Astrocyte of the hippocampus (primary cell): ENCODE results near the gene LAMB4.

Experiments used
- DNase-seq: peaks from one replicate; pipeline ENCODE4 v3.0.0; 2011; ENCODE audit warnings: low read depth, low spot score

The LAMB4 gene

DNA sequence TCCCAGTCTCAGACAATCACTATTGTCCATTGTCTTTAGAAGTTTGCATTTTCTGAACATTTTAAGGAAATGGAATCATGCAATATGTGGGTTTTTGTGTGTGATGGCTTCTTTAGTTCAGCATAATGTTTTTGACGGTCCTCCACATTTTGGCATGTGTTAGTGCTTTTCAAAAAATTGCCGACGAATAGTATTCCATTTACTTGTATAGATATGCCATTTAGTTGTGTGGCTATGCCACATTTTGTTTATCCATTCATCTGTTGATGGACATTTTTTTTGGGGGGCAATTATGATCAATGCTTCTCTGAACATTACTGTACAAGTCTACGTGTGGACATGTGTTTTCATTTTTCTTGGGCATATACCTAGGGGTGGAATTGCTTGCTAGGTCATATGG lies 12.0 kb upstream of the LAMB4 start:
- no peak for DNase-seq

DNA sequence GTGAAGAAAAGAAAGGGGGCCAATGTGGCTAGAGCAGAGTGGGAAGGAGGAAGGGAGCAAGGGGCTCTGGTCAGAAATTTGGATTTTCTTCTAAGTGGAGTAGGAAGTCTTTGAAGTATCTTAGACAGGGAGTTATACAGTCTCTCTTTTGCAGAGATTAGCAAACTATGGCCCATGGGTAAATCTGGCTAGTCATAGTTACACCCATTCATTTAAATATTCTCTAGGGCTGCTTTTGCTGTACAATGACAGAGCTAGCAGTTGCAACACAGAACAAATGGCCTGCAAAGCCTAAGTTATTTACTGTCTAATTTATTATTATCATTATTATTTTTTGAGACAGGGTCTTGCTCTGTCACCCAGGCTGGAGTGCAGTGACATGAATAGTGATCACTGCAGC lies 10.5 kb upstream of the LAMB4 start:
- no peak for DNase-seq

DNA sequence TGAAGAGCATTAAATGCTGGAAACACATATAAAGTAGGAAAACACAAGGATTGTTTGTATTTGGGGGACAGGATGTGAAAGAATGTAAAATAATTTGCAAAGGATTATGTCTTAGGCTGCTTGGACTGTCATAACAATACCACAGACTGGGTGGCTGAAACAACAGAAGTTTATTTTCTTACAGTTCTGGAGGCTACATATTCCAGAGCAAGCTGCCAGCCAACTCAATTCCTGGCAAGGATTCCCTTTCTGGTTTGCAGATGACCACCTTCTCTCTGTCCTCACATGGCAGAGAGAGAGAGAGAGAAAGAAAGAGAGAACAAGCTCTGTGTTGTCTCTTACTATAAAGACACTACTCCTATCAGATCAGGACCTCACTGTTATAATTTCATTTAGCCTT lies 8.8 kb upstream of the LAMB4 start:
- peak; percentile 46 for DNase-seq

DNA sequence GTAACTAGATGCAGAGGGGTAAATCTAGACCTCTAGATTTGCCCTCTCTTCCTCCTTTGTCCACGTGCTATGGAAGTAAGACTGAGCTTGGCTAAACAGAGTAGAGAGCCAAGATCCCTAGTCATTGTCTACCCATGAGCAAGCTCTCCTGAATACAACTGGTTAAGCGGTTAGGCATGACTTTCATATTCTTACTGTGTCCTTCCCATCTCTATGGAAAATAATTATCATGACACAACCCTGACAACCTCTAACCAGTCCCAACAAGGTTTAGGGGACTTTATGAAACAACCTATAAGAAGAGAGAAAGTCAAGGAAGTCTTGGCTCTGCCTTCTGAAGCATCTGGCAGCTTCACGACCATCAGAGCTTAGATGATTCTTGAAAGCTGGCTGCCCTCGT lies 7.8 kb upstream of the LAMB4 start:
- no peak for DNase-seq

DNA sequence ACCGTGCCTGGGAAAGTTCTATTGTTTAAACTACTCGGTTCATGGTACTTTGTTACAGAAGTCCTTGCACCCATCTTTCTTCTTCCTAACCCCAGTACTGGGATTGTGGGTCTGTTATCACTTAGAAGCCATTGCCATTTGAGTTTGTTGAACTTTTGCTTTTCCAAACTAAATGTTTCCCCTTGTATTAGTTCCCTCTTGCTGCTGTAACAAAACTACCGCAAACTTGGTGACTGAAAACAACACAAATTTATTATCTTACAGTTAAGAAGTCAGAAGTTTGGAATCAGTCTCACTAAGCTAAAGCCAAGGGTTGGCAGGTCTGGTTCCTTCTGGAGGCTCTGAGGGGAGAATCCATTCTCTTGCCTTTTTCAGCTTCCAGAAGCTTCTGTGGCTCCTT lies 6.9 kb upstream of the LAMB4 start:
- DNase-seq, result no peak

DNA sequence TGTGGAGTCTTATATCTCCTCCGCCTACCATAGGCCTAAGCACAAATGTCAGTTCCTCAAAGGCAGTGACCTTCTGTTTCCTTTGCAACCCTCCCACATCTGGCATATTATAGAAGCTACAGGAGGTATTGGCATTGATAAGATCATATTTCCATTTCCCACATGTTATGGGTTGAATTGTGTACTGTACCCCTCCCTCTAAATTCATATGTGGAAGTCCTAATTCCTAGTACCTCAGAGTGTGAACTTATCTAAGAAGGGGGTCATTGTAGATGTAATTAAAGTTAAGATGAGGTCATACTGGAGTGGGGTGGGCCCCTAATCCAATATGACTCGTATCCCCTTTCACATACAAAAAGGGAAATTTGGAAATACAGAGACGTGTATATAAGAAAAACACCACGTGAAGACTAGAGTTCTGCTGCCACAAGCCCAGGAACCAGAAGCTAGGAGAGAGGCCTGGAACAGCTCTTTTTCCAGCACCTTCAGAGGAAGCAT lies 6.1 kb upstream of the LAMB4 start:
- no peak for DNase-seq

DNA sequence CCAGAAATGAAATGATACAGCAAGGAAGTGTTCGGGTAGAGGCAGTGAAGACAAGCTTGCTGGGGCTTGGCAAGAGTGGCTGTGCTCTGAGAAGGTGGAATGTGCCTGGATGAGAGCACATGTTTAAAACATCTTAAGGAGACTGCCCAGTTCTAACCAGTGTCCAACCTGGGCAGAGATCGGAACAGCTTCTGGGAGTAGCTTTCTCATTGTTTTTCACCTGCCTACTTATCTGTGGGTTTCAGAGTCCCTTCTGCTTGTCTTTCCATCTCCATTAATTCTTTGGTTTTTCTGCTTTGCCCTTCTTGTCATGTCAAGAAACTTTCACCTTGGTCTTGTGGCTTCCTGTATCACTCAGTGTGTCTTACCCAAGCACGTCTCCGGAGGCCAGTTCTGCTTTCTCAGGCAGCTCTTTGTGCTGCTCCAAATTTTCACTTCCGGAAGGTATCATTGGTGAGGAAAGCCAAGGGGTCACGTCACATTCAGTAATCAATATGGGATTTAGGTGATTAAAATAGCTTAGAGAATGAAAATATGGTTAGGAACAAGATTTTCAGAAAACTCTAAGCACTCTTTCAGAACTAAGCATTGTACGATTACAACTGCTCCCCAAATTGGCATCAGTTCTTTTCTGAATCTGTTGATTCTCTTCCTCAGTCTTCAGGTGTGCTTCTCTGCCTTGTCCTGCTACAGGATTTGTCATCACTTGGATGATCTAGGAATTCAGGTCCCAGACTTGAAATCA lies 5.5 kb upstream of the LAMB4 start:
- no peak for DNase-seq

DNA sequence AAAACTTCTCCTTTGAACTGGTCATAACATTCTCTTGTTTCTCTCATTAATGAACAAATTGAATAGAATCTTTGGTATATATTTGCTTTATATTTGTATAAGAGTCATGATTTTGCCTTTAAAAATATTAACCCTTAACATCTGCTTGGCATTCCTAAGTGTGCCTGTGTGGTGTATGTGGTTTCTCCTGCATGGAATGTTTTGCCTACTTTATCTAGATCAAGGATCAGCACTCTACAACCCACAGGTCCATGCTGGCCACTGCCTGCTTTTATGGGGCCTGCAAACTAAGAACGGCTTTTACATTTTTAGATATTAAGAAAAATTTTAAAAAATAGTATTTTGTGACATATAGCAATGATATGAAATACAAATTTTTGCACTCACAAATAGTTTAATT lies 4.3 kb upstream of the LAMB4 start:
- peak; percentile 51 for DNase-seq

DNA sequence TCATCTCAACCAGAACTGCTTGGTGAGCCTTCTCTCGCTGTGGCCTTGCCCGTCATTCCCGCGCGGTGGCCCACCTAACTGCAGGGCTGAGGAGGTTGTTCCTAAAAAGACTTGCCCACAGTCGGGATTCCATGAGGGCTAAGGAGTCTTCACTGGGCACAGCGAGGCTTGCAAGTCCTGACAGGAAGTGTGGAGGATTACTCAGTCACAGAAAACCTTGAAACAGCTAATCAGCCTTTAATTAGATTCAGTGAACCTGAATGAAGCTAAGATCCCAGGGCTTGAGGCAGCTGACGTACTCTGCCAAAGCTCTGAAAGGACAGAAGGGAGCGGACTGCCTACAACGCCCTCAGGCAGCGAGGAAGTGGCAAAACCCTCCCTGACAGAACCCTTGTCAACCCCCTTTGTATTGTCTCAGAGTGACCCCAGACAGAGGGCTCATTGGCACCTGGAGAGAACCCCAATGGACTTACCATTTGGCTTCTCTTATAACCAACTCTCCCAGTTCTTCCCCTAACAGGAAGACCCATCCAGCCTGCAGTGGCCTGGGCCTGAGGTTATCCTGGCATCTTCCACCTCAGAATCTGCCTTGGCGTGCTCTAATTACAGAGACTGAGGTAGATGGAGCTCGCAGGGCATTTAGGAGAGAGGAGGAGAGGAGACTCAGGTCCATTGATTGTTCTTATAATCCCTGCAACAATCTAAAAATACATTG lies 2.5 kb upstream of the LAMB4 start:
- DNase-seq, result peak; percentile 70

DNA sequence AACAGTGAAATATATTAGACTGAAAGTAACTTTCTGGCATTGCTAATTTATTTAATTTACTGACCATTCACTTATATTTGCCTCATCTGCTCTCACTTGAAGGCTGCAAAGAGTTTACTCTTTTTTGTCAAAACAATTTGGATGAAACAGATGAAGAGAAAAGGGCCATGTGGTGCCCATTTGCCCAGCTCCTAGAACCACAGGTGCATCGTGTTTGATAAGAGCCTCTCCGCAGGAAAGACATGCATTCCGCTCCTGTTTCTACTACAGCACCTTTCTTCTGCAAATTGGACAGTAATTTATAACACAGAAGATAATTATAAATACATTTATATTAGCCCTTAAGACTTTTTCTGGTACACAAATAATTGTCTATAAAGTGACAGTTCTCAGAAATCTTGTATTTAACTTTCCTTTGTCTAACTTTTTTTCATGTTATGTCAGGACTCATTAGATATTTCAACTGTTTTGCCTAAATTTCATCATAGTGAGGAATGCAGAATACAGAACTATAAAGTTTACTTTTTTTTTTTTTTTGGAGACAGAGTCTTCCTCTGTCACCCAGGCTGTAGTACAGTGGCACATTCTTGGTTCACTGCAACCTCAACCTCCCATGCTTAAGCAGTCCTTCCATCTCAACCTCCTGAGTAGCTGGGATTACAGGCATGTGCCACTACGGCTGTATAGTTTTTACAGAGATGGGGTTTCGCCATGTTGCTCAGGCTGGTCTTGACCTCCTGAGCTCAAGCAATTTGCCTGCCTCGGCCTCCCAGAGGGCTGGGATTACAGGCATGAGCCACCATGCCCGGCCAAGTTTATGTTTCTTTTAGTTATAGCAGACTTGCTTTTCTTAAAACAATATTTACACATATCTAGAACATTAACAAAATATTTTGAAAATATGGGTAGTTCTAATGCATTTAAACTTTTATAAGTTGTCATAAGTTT lies 869 bp downstream of the LAMB4 start:
- DNase-seq, result no peak

DNA sequence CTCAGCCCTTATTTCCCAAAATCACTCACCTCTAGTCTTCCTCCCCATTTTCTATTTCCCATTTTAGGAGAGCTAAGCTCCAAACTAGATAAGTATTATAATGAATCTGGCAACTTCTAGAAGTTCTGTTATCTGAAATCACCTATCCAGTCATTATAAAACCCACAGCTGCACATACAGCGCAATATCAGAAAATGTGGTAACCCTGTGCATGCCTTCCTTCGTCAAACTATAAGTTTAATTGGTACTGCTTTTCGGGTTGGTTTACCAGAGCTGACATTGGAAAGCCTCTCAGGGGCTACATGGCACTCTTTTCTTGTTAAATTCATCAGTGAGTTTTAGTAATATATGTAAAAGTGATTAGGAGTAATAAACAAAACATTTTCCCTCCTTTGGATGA lies 1.6 kb downstream of the LAMB4 start:
- no peak for DNase-seq

DNA sequence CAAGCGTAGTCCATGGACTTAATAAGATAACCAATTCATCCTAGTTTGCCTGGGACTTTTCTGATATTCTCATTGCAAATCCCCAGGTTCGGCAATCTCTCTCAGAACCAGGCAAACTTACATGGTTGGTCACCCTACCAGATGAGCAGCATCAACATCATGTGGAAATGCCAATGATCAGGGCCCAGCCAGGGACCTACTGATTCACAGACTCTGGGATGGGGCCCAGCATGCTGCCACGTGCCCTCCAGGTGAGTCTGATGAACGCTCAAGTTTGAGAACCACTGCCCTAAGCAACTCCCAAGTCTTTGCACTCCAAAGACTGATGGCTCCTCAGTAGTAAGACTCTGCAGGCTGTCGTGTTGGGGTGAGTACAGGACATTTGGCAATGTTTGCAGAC lies 2.7 kb downstream of the LAMB4 start:
- DNase-seq, result no peak

DNA sequence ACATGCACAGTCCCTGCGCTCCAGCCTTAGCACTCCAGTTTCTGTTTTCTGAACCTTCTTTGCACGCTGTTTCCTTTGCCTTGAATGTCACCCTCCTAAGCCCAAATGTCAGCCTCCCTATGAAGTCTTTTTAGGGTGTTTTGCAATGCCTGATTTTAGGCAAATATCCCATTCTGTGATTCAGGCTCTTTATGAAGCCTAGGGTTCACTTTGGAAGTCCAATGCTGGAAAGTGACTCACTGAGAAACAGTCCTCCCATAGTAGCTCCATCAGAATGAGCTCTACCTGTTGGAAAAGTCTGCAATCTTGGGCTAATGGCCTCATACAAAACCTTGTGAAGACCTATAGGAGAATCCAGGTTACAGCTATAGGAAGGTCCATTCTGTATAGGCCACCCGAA lies 5.3 kb downstream of the LAMB4 start:
- DNase-seq, result no peak

DNA sequence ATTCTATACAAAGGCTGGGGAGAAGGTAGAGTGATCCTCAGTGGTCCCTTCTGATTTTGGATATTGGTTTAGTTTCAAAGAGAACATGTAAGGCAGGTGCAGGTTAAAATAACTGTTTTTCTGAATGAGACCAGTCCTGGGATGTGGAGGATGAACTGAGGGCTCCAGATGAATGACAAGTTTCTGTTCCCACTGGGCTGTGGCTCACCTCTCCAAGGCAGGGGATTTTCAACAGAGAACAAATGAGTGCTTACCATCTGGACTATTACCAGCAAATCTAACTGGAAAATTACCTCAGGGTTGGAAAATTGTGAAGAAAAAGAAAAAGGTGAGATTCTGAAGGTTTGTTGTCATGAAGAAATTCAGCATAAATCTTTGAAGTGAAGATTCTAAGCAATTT lies 8.0 kb downstream of the LAMB4 start:
- DNase-seq, result no peak

DNA sequence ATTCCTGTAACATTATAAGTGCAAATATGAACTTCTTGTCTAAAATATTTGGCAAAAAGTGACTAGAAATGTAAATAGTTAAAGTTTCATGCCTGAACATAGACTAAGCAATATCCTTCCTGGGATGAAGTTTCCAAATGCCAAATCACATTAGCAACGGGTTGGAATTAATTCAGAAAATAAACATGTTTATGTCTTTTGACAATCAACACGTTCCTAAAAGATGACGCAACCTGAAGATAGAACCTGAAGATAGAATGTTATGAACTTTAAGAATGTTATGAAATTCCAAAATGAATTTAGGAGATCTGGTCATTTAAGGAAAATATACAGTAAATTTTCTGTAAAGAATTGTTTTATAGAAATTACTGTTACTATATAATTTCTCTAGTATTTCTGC lies 9.2 kb downstream of the LAMB4 start:
- no peak for DNase-seq

DNA sequence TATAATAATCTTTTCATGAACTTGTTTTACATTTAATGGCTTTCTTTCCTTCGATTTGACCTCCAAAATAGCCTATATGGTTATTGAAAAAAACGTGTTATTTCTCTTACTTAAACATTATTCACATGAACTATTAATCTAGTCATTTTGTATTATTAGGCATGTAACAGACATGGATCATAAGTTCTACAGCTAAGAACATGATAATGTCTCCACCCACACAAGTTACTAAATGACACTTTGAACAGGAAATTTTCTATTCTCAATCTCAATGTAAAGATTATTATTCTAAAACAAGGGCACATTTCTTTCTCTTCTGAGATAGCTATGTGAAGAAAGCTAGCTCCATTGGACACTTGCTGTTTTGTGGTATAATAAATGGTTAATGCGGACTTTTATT lies 10.0 kb downstream of the LAMB4 start:
- no peak for DNase-seq

DNA sequence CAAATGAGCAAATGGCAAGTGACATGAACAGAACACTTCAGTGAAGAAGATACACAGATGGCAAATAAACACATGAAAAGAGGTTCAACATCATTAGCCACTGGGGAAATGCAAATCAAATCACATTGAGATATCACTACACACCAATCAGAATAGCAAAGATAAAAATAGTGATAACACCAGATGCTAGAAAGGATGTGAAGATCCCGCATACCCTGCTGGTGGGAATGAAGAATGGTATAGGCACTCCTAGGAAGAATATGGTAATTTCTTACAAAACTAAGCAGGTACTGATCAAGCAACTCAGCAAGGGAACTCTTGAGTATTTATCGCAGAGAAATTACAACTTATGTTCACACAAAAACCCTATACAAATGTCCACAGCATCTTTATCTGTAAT lies 11.2 kb downstream of the LAMB4 start:
- no peak for DNase-seq

DNA sequence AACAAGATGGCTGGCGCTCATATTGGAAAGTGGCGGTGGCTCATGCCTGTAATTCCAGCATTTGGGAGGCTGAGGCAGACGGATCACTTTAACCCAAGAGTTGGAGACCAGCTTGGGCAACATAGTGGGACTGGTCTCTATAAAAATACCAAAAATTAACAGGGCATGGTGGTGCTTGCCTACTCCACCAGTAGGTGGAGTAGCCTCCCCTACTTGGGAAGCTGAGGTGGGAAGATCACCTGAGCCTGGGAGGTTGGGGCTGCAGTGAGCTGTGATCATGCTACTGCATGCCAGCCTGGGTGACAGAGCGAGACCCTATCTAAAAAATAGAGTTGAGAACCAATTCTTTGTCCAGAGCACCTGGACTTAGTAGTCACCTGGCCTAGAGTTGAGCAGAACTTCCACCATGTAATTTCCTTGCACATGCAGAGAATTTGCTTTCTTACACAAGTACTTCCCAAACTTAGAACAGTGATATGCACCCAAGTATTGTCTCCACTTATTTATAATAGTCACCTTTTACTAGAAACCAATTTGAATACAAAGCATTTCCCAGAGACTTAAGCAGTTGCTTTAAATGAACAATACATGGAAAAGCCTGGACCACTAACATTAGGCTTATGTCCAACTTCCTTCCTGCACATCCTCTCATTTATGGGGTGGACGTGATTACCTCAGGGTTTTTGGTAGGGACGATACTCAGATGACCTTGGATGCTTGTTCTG lies 15.9 kb downstream of the LAMB4 start:
- DNase-seq, result no peak

DNA sequence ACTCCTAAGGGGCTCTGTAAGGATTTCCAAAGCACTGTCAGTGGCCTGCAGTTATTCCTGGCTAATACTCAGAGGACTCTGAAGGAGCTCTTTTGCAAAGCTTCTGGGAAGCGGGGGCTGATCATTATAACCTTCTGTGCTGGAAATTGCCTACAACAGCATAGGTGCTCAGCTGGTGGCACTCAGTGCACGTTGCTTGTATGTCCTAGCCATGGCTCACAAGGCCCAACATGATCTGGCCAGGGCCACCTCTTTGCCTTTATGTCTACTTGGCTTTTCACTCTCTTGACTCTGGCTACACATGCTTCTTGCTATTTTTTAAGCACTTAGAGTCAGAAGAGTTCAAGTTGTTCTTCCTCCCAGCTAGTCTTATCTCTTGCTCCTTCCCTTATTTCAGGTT lies 17.5 kb downstream of the LAMB4 start:
- DNase-seq, result no peak

DNA sequence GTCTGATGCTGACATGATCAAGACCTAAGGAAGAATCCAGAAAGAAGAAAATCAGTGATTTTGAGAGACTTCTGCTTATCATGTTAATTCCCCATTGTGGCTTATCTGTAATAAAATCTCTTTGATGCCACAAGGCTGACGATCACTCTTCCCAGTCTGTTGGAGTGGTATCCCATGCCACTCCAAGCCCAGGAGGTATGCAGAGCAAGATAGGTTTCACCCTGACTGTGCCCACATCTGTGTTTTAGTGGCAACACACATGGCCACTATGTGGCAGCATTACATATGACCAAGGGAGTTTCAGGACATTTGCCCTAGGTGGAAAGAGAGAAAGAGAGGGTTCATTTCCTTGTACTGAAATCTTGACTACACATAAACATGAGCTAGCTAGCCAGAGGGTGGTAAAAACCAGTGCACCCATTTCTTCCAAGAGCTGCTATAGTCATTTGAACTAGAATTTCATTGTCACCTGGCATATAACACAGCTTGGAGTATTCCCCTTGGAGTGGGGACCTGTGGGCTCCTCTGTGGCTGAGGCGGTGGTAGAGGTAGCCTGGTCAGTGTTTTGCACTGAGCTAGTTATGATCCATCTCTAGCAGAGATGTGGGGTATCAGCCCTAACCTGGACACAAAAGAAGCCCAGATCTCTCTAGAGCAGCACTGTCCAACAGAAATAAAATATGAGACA lies 20.8 kb downstream of the LAMB4 start:
- DNase-seq, result peak; percentile 14

DNA sequence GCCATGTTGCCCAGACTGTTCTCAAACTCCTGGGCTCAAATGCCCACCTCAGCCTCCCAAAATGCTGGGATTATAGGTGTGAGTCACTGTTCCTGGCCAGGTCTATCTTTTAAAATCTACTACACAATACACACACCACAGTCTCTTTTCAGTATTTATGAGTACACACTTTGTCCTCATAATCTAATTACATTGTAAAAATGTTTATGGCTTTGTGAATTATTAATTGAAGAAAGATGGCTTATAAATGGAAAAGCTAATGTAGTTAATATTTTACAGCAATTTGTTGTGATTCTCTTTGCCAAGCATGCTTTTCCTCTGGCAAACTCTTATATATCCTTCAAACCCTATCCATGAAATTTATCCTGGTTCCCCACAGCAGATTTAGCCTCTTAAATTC lies 22.0 kb downstream of the LAMB4 start:
- no peak for DNase-seq
